GM04503 (cell line): Measurements from ENCODE around the gene MOCOS.

Experiments used
- DNase-seq: peaks from one replicate; pipeline ENCODE4 v3.0.0-alpha.2; 2012; ENCODE audit warnings: low read depth

MOCOS gene

DNA sequence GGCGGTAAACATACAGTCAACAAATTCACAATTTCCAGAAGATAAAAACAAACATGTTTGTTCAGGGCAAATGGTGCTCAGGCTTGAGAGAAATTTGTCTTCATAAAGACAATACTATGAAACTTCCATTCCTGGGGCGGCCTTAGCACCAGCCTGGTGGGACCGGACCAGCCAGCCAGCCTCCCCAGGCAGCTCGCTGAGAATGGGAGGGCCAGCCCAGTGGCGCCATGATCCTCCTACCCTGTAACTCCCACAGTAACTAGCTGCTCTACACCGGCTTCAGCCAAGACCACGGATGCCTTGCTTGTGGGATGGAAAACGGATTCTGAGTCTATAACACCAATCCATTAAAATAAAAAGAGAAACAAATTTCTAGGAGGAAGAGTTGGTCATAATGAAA, 86.0 kb downstream of the MOCOS start:
- DNase-seq = no peak

DNA sequence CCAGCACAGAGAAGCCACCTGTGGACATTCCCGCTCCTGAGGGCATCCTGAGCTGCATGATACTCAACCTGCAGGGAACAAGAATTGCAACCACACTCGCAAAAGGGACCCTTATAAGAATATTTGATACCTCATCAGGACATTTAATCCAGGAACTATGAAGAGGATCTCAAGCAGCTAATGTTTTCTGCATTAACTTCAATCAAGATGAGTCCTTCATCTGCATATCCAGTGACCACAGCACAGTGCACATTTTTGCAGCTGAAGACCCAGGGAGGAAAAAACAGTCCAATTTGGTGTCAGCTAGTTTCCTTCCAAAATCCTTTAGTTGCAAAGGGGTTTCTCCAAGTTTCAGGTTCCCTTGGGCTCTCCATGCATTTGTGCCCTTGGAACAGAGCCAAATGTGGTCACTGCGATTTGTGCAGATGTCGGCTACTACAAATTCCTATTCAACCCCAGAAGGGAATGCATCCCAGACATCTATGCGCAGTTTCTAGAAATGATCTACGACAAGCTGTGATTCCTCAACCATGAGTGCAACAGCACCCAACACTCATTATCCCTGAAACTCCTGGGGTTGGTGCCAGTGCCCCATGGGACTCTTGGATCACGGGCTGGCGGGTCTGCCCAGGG, 86.9 kb downstream of the MOCOS start:
- DNase-seq = no peak

DNA sequence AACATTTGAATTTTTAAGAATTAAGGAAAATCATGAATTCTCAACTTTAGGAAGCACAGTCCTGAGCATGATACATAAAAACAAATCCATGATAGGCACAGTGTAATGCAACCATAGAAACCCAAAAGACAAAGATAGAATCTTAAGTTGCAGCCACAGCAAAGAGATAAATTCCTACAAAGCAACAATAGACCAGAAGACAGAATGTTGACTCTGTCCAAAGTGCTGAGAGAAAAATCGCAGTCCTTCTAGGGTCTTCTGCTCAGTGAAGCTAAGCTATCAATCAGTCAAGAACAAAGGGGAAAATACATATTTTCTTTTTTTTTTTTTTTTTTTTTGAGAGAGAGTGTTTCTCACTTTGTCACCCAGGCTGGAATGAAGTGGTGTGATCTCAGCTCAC, 88.3 kb downstream of the MOCOS start:
- DNase-seq = no peak

DNA sequence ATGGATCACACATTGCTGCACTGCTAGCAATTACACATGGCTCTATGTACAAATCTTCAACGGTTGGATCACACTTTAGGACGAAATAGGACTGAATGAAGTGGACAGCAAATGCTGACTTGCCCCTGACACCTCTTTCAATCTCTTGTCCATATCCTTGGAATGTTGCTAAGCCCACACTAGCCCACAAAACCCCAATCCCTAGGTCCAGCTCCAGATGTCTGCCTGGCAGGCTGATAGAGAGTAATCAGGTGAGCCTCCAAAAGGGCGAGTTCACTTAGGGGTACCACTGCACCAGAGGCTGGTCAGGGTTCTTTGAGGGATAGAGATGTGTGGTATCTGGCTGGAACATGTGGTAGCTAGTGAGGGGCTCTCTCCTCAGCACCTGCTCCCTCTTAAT, 91.7 kb downstream of the MOCOS start:
- no peak for DNase-seq

DNA sequence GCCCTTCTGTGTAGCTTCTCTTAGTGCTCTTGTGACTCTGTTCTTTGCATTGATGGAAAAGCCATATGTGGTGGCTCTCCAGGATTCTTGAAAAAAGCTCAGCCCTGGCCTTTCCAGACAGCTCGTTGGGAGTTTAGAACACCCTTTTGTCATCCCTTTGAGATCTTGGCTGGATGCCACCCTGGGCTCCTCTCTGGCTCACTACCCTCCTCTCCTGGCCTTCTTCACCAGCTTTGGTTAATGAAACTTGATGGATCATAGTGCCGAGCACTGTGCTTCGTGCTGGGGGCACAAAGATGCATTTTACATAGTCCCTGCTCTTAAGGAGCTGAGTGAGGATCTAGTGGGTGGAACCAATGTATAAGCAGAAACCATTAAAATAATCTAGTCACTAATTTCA, 94.6 kb downstream of the MOCOS start:
- no peak for DNase-seq

DNA sequence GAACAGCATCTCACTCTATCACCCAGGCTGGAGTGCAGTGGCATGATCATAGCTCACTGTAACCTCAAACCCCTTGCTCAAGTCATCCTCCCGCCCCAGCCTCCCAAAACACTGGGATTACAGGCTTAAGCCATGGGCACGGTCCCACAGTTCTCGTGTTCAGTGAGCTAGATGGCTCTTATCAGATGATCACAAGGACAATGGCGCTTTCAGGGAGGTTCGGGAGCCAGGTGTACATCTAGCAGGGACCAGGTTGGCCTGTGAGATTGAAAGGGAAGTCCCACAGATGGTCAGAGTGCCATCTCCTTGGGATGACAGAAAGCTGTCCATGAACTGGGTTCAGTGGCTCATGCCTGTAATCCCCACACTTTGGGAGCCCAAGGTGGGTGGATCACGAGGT, 96.2 kb downstream of the MOCOS start:
- DNase-seq = no peak

DNA sequence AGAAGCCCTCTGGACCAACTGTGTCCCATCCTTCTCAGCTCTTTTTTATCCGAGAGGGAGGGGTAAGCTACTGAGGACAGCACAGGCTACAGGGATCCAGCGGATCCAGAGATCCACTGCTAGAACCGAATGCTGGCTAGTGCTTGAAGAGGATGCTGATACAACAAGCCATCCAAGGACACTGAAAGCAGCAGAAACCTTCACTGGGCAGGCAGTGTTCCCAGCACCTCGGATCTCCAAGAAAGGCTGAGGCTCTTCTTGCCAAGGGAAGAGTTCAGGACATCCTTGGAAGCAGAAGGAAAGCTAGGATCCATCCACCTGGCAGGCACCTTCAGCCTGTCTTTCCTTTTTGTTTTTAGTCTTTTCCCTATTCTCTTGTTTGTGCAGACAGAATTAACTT, 97.0 kb downstream of the MOCOS start:
- no peak for DNase-seq

DNA sequence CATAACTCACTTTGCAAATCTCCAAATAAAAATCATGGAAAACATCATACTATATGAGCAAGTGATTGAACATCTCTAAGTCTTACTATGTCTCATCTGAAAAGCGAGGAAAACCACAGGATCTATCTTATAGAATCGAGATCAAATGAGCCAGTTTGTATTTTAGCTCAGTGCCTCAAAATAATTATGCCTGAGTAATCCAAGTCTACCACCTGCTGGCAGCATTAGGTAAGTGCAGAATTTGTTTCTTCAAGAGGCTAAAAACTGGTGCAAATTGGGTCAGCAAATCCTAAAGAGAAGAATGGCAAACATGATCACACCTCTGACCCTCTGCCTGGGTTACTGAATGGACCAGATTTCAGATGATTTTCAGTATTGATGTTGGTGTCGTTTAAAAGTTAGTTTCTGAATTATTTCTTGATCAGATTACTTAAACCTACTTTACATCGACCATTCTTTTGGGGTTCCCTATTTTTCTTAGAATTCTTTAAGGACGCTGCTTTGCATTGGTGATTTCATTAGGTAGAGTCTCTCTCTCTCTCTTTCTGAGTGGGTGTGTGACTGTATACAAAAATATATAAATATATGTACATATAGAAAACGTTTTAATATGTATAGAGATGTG, 97.5 kb downstream of the MOCOS start:
- DNase-seq = peak; percentile 17

DNA sequence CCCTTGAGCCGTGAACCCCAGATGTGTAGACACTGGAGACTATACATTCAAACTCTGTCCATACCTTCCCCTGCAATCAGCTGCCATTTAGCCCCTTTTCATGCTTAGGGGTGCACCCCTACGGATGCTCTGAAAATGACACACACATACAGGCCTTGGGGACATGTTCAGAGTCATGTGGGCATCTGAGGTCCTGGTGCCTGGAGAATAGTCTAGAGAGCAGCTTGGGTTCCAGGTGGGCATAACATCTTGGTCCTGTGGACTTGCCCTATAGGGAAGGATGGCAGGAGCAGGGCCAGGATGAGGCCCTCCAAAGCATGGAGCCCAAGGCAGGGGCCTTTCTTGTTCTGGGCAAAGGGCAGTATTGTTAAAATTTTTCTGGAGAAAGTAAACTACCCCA, 100.4 kb downstream of the MOCOS start:
- no peak for DNase-seq

DNA sequence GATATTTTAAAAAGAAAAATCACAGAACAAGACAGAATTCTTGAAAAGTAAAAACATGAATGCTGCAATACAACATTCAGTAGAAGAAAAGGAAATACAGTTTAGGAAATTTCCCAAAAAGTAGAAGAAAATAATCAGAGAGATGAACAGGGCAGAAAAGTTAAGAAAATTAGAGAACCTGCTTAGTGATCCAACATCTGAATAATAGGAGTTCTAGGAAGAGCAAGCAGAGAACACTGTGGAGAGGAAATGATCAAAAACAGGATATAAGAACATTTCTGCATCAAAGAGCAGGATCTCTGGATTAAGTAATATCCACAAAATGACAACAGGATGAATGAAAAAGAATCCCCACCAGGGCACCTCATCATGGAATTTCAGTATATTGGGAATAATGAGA, 101.4 kb downstream of the MOCOS start:
- no peak for DNase-seq

DNA sequence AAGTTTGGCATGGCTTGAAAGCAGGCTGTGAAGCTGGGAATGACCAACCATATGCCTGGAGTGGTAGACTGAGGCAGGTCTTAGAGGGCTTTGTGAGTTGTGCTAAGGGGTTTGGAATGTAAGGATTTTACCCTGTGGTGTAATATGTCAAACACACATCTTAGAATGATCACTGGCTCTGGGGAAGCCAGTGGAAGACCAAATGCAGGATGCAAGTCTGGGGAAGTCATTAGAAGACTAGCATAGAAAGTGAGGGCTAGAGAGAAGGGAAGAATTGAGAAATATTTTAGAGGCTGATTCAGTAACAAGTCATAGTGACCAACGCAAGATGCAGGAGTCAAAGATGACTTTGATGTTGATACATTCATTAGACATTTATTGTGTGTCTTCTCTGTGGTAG, 106.7 kb downstream of the MOCOS start:
- no peak for DNase-seq

DNA sequence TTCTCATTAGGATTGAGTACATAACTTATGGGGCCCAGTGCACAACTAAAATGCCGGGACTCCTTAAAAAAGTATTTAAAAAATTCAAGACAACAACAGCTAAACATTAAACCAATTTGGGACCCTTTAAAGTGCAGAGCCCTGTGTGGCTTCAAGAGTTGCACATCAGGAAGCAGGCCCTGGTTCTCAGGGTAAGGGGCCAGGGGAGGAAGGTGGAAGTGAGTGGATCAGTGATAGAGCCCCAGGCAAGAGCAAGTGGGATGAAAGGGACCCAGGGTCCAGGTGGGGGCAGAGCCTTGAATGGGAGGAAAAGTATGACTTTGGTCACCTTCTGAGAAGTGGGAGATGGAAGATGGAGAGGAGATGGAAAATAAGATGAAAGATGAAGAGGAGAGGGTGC, 107.9 kb downstream of the MOCOS start:
- no peak for DNase-seq

DNA sequence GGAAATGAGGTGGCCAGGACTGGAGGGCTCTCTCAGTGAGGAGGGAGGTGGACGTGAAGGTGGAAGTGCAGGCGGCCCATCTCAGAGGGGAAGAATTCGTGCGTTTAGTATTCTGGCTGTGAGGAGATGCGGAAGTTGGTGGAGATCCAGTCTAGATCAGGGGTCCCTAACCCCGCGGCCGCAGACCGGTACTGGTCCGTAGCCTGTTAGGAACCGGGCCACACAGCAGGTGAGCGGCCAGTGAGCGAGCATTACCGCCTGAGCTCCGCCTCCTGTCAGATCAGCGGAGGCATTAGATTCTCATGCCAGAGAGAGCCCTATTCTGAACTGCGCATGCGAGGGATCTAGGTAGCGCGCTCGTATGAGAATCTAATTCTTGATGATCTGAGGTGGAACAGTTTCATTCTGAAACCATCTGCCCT, 108.6 kb downstream of the MOCOS start:
- no peak for DNase-seq

DNA sequence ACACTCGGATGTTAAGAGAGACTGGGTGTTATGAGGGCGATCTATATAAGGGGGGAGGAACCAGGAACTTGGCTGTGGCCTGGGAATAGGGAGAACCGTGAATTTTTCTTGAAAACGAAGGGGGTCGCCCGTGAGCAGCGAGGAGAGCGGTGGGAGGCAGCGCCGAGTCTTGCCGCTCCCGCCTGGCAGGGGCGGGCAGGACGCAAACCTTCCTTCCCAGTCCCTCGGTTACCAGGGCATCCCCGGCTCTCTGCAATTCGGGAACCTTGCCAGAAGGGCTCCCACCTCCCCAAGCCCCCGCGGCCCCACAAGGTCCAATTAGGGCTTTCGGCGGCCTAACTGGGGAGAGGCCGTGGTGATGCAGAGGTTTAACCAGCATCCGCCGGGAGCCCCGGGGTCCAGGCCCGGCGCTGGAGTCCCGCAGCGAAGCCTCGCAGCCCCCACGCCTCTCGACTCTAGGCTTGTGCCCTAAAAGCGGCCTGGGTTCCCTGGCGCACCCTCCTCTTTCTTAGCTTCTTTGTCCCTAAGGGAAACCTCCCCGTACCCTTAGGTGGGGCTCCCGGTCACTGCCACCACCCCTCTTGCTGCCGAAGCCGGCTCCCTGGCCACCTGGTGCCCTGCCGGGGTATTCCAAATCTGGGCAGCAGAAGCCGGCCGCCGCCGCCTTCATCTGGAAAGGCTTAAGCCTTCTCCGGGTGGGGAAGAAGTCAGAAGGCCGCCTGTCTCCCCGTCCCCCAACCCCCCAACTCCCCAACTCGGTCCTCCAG, 109.5 kb downstream of the MOCOS start:
- no peak for DNase-seq

DNA sequence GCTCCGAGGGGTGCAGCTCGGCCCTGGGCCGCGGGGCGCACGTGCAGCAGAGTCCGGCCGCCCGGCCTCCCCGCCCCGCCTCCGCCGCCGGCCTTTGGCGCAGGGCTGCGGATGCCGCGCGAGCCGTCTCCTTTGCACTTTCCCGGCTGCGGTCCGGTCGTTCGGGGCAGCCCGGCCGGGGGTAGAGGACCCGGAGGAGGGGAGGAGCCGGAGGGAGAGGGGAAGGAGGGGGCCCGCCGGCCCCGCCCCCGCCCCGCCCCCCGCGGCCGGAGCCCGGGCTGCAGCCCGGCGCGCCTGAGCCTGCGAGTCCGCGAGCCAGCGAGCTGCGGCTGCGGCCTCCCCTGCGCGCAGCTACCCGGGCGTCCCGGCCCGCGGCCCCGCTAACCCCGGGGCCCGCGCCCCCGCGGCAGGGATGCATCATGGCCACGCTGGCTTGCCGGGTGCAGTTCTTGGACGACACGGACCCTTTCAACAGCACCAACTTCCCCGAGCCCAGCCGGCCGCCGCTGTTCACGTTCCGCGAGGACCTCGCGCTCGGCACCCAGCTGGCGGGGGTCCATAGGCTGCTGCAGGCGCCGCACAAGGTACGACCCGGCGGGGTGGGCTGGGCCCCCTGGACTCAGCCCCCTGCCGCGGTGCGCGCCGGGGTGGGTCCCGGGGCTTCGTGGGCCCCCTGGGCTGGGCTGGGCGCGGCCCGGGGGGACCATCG, 110.3 kb downstream of the MOCOS start, which contains the start of gene FHOD3:
Gene FHOD3 (plus strand): TSS at position 297 of the 709 bp plus-strand sequence. CDS start 123 bp downstream, at position 420.
- no peak for DNase-seq

DNA sequence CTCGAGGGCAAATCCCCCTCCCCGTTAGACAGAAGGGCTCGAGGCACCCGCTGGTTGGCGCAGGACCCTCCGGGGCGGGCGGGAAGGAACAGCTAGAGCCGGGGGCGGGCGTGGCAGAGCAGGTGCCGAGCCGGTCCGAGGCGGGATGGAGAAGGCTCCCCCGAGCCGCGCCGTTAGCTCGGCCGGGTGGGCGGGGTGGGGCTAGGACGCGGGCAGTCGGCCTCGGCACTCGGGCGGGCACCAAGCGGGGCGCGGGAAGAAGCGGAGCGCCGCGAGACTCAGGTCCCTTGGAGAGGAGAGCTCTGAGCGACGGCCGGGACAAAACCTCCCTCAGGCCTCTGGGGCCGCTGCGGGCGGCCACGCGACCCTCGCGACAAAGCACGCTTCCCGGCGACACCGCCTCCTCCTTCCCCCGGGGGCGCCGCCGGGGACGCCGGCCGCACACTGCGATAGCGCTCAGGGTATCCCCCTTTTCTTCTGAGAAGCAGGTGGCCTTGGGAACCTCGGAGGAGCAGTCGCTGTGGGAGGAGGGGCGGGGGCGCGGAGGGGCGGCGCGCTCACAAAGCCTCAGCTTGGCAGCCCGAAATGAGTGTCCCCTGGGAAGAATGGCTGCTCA, 110.9 kb downstream of the MOCOS start:
- no peak for DNase-seq

DNA sequence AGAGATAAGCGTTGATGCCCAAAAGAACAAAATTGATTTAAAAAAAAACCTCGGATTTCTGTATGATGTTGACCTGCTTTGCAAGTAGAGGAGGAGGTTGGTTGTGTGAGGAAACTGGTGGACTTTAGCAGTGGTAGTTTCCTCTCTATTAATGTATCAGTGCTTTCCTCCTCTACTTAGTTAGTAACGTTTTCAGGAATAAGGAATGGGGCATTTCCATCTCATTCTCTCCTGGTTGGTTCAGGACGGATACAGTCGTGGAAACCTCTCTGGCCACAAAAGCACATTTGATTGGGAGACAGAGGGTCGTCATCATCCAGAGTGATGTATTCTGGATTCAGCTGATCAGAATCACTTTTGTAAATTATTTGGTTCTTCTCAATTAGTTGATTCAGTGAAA, 111.7 kb downstream of the MOCOS start:
- no peak for DNase-seq

DNA sequence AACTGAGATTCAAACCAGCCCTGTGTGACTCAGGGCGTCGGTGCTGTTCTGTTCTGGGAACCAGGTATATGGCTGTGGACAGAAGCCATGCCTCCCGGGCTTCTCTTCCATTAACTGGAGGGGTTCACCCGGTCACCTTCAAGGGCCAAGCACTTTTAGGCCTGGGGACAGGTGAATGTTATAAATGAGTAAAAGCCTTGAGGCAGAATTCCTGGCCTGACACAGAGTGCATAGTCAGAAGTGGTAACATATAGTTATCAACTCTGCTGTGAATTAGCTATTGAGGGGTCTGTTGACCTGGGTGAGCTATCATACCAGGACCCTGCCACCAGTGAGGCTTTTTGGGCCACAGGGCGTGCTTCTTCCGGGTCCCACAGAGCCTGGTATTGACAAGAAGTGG, 112.9 kb downstream of the MOCOS start:
- DNase-seq = no peak

DNA sequence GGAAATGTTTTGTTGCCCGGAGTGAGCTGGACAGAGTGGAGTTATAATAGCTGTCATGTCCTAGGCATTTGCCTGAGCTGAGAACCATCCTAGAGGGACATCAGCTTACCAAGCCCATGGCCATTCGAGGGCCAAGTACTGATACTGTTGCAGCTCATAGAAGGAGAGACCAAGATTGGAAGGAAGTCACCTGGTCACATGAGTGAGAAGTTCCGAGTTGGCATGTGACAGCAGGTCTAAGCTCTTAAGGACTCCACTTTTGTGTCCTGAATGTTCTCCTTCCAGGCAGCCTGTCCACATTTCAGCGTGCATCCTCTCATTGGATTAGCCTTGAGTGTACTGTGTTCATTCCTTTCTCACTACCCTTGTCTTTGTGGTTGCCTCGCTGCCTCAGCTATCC, 114.6 kb downstream of the MOCOS start:
- DNase-seq = no peak

DNA sequence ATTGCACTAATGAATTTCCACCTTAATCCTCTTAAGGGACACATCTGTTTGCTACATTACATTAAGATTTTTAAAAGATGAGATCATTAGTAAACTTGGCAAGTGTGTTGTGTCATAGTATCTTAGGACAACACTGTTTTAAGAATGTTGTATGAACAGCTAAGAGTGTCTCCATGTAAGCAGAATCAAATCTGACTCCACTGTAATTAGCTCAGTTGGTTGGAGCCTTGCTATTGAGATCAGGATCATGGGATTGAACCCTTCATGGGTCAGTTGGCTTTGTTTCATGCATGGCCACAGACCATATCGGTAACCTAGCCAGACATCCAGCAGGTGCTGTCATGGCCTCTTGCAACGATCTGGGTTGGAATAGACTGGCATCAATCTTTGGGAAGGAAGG, 115.4 kb downstream of the MOCOS start:
- DNase-seq = no peak

DNA sequence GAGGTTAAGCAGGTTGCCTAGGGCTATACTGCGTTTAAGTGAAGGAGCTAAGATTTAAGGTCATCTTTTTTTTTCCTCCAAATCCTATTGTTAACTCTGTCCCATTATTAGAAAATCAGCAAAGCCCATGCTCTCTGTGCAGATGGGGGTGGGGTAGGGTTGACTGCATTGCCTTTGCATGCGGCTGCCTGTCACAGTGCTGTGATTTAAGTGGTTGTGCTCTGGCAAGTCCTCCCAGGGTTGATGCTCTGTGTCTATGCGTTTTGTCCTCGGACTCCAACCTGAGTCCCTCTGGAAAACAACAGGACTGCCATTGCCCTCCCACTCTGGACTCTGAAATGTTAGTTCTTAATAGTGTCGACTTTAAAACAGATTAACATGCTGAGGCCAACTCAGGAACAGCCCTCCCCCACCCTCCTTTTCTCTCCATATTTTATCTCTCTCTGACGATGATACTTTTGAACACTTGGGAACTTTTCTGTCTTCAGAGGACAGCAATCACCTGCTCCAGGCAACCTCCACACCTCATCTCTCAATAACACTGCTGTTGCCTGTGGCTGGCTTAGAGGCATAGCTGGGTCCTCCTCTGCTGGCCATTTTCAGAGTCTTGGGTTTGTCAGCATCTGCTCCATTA, 116.0 kb downstream of the MOCOS start:
- no peak for DNase-seq

DNA sequence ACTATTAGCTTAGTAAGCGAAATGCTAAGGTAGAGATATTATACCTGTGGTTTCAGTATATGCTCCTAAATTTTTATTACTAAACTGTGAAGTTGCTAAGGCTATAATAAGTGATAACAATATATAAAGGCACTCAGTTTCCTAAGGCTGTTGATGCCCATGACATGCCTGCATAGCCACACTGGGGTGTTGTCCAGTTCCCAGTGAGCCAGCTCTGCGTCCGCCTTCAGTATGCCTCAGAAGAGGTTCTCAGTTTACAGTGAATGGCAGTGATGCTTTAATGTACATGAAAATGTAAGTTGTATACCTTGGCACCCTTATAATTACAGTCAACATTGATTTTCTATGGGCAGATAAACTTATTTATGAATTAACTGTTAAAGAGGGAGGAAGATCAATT, 117.4 kb downstream of the MOCOS start:
- DNase-seq = no peak
